22Rv1 (cell line): ENCODE data around the gene NCKAP5.

Experiments
- CTCF ChIP-seq: fragments of 450-650 bp; IDR thresholded peaks from 2 replicates; pipeline ENCODE4 v1.5.1; 2017; ENCODE audit warnings: mild to moderate bottlenecking
- ZFX ChIP-seq: fragments of 450-650 bp; IDR thresholded peaks from 2 replicates; pipeline ENCODE4 v1.6.1; 2017; ENCODE audit warnings: antibody characterized with exemption, borderline replicate concordance

- TF ChIP-seq CTCF = no peak
- no peak for TF ChIP-seq ZFX
Measured at GRCh38 chr2:132623096-132623839, 945.0 kb downstream of the NCKAP5 start.
